Breast epithelium (tissue), 4 donors: ENCODE measurements around the gene KLHL20. TPM values are rescaled to one million over a fixed set of nuclear protein-coding genes. Genes with fewer than 3 reads are reported as not detected.
"Not testable (repeated sequence)": the region's sequence is repeated elsewhere in the genome, so short reads cannot be mapped to it uniquely, and the experiment has no call there.

Source experiments
- DNase-seq, 2 donors: peaks; one replicate each; pipeline ENCODE4 v3.0.0-alpha.2; 2019; ENCODE audit warnings: low spot score in 2 of 2
- H3K27ac ChIP-seq, 2 donors: fragments of 200-600 bp; sonication (generic) in 1 of 2; one replicate each; pipeline ENCODE4 v1.5.1; 2016 to 2019; ENCODE audit warnings: mild to moderate bottlenecking in 1 of 2
- H3K27me3 ChIP-seq, 2 donors: fragments of 200-600 bp; sonication (generic) in 1 of 2; one replicate each; pipeline versions ENCODE4 v1.5.1 to v1.6.0; 2017 to 2019; ENCODE audit warnings: control low read depth in 1 of 2, mild to moderate bottlenecking in 1 of 2
- H3K36me3 ChIP-seq: fragments of 200-600 bp; one replicate; pipeline ENCODE4 v1.5.1; 2019
- H3K4me1 ChIP-seq, 2 donors: fragments of 200-600 bp; sonication (generic); one replicate each; pipeline ENCODE4 v1.5.1; 2016 to 2019; ENCODE audit warnings: control low read depth in 1 of 2
- H3K4me3 ChIP-seq, 3 donors: fragments of 200-600 bp; sonication (generic); 1 replicate in 2 of 3; 2 replicates in 1 of 3; pipeline ENCODE4 v1.5.1; 2016 to 2019; ENCODE audit warnings: mild to moderate bottlenecking in 3 of 3, moderate library complexity in 2 of 3
- H3K9me3 ChIP-seq, 2 donors: fragments of 200-600 bp; sonication (generic) in 1 of 2; one replicate each; pipeline ENCODE4 v1.5.1; 2016 to 2019; ENCODE audit warnings: control low read depth in 1 of 2
- CTCF ChIP-seq, 3 donors: fragments of 450-650 bp; IDR thresholded peaks; one replicate each; pipeline ENCODE4 v1.5.1; 2016 to 2017; ENCODE audit warnings: antibody characterized with exemption in 3 of 3, mild to moderate bottlenecking in 3 of 3, moderate library complexity in 3 of 3
- POLR2A ChIP-seq: fragments of 450-650 bp; IDR thresholded peaks from one replicate; pipeline ENCODE4 v1.6.1; 2016; ENCODE audit warnings: antibody characterized with exemption, mild to moderate bottlenecking, moderate library complexity
- POLR2AphosphoS5 ChIP-seq, 3 donors: sonication (generic); formaldehyde crosslinking; IDR thresholded peaks; one replicate each; pipeline ENCODE4 v1.6.1; 2017; ENCODE audit warnings: antibody characterized with exemption in 3 of 3
- intact Hi-C: fragments of 100-400 bp; cut with DNase I; formaldehyde crosslinking; loops from one replicate; pipeline ENCODE4 v1.15.1; 2023; ENCODE audit warnings: low total_unique reads
- total RNA-seq, 3 donors: library from RNA; depleted of rRNA; stranded (reverse); fragments of >200 nt; gene quantifications; one replicate each; pipeline ENCODE4 v1.1.0, GENCODE V29; 2016

KLHL20 gene
- total RNA-seq, 3 donors from 2014 or later: 29.8 to 45.0 (median 41.4) TPM

GRCh38 chr1:173682184-173682583 is 32.6 kb upstream of the KLHL20 start:
- Histone ChIP-seq H3K36me3 (no peaks in the 10 kb centered on the region), H3K27ac (no peak overlapping the region), H3K4me1 (no peaks in the 10 kb centered on the region), H3K9me3 (no peaks in the 10 kb centered on the region), H3K27me3 (no peaks in the 10 kb centered on the region), H3K4me3 (no peak overlapping the region)
- DNase-seq: no peak
- no peak for TF ChIP-seq POLR2AphosphoS5 (IDR thresholded peaks at IDR 0.05)
- no peak for TF ChIP-seq CTCF (IDR thresholded peaks at IDR 0.05)
- no peak for TF ChIP-seq POLR2A
- intact Hi-C loops: no loop called here

- H3K4me3 ChIP-seq, DNase-seq, intact Hi-C loops, H3K9me3 ChIP-seq, H3K27me3 ChIP-seq, H3K27ac ChIP-seq, H3K4me1 ChIP-seq, H3K36me3 ChIP-seq: not testable (repeated sequence)
These were observed 30.9 kb upstream of the KLHL20 start for GRCh38 chr1:173683838-173684237.

- H3K27me3 ChIP-seq, H3K4me1 ChIP-seq, H3K27ac ChIP-seq, H3K4me3 ChIP-seq, DNase-seq, intact Hi-C loops, H3K9me3 ChIP-seq, H3K36me3 ChIP-seq: not testable (repeated sequence)
These were observed 29.7 kb upstream of the KLHL20 start for GRCh38 chr1:173685121-173685520.

- intact Hi-C loops: no loop called here
- Histone ChIP-seq H3K27me3 (no peaks in the 10 kb centered on the region), H3K4me3 (no peak overlapping the region), H3K9me3 (no peaks in the 10 kb centered on the region), H3K36me3 (no peaks in the 10 kb centered on the region), H3K4me1 (no peaks in the 10 kb centered on the region), H3K27ac (no peak overlapping the region)
- DNase-seq: no peak
- TF ChIP-seq POLR2AphosphoS5 (IDR thresholded peaks at IDR 0.05) (no peak), CTCF (IDR thresholded peaks at IDR 0.05) (no peak), POLR2A (no peak)
These were observed 26.5 kb upstream of the KLHL20 start for GRCh38 chr1:173688300-173688699.

GRCh38 chr1:173693238-173693637 is 21.5 kb upstream of the KLHL20 start:
- TF ChIP-seq CTCF (IDR thresholded peaks at IDR 0.05) (no peak), POLR2A (no peak)
- H3K36me3 ChIP-seq: no peaks in the 10 kb centered on the region
- H3K9me3 ChIP-seq: peaks cover 0 to 5% of the 10 kb centered on the region in 2 donors
- H3K27ac ChIP-seq: no peak overlapping the region
- H3K4me3 ChIP-seq: no peak overlapping the region
- intact Hi-C loops: no loop called here
- no peaks in the 10 kb centered on the region for H3K27me3 ChIP-seq
- no peak for DNase-seq
- no peaks in the 10 kb centered on the region for H3K4me1 ChIP-seq

- not testable (repeated sequence) for H3K27me3 ChIP-seq, H3K36me3 ChIP-seq, H3K4me1 ChIP-seq, H3K4me3 ChIP-seq, H3K9me3 ChIP-seq, H3K27ac ChIP-seq, DNase-seq
- intact Hi-C loops: loop anchor here (5.0 kb wide), 1 partner anchor 456 kb away; the partner anchor contains the start of gene RABGAP1L
These were observed 13.5 kb upstream of the KLHL20 start for GRCh38 chr1:173701299-173701698.

GRCh38 chr1:173702736-173703135 is 12.0 kb upstream of the KLHL20 start:
- H3K4me1 ChIP-seq: no peaks in the 10 kb centered on the region
- intact Hi-C loops: loop anchor here (5.0 kb wide), 1 partner anchor 455 kb away; the partner anchor contains the start of gene RABGAP1L
- DNase-seq: no peak
- TF ChIP-seq CTCF (IDR thresholded peaks at IDR 0.05): no peak
- no peak overlapping the region for H3K4me3 ChIP-seq
- H3K27ac ChIP-seq: no peak overlapping the region
- no peaks in the 10 kb centered on the region for H3K9me3 ChIP-seq
- H3K27me3 ChIP-seq: no peaks in the 10 kb centered on the region
- H3K36me3 ChIP-seq: no peaks in the 10 kb centered on the region
